T-helper 2 cell treated with Interferon-gamma antibody and Interleukin-4, amounts not matched to agents 100 ng/mL and 5 ng/mL, for 36 hours (primary cell): ENCODE measurements around the gene TCTN1. TPM values are rescaled to one million over a fixed set of nuclear protein-coding genes. Genes with fewer than 3 reads are reported as not detected.

ENCODE experiments used
- total RNA-seq: library from RNA; stranded (reverse); gene quantifications from 2 replicates; pipeline ENCODE4 v1.2.3, GENCODE V29; 2022

TCTN1 gene
- total RNA-seq, 1 donor from 2014 or later = 3.6 TPM

Other genes starting within 250 kb of the TCTN1 start
- gene ANAPC7, start 210.4 kb upstream of the TCTN1 start, total RNA-seq = 69.7 and 70.7 TPM in 2 replicates
- 403 and 422 TPM in 2 replicates for gene ARPC3, start 163.8 kb upstream of the TCTN1 start, total RNA-seq
- gene GPN3, start 145.9 kb upstream of the TCTN1 start, total RNA-seq = 20.8 and 25.5 TPM in 2 replicates
- gene FAM216A, start 145.3 kb upstream of the TCTN1 start, total RNA-seq = 19.7 and 20.1 TPM in 2 replicates
- 132 and 133 TPM in 2 replicates for gene VPS29, start 112.0 kb upstream of the TCTN1 start, total RNA-seq
- gene RAD9B, start 111.8 kb upstream of the TCTN1 start, total RNA-seq = 0.36 and 0.75 TPM in 2 replicates
- gene PPTC7, start 30.8 kb upstream of the TCTN1 start, total RNA-seq = 33.2 and 35.2 TPM in 2 replicates
- gene HVCN1, start 75.0 kb downstream of the TCTN1 start, total RNA-seq = 14.5 and 15.7 TPM in 2 replicates
- gene PPP1CC, start 128.8 kb downstream of the TCTN1 start, total RNA-seq = 193 and 202 TPM in 2 replicates
- not detected in 2 replicates for gene CCDC63, start 232.9 kb downstream of the TCTN1 start, total RNA-seq